Uterus (tissue), 2 donors: ENCODE measurements around the gene CPED1.

Source experiments
- POLR2A ChIP-seq, 2 donors: fragments of 450-650 bp; IDR thresholded peaks; one replicate each; pipeline ENCODE4 v1.6.1; 2016; ENCODE audit warnings: antibody characterized with exemption in 2 of 2, mild to moderate bottlenecking in 1 of 2, moderate library complexity in 1 of 2
- TF ChIP-seq, protein P1 (sequence below), 4 experiments: fragments of 200-600 bp in 2 of 4; fragments of 450-650 bp in 2 of 4; sonication (generic) in 2 of 4; IDR thresholded peaks; one replicate each; pipeline ENCODE4 v1.5.1; 2016 to 2019; ENCODE audit warnings: antibody characterized with exemption in 4 of 4, mild to moderate bottlenecking in 2 of 4, moderate library complexity in 1 of 4

GRCh38 chr7:121272676-121273075 lies 284.2 kb downstream of the CPED1 start:
- TF ChIP-seq, protein P1, sequence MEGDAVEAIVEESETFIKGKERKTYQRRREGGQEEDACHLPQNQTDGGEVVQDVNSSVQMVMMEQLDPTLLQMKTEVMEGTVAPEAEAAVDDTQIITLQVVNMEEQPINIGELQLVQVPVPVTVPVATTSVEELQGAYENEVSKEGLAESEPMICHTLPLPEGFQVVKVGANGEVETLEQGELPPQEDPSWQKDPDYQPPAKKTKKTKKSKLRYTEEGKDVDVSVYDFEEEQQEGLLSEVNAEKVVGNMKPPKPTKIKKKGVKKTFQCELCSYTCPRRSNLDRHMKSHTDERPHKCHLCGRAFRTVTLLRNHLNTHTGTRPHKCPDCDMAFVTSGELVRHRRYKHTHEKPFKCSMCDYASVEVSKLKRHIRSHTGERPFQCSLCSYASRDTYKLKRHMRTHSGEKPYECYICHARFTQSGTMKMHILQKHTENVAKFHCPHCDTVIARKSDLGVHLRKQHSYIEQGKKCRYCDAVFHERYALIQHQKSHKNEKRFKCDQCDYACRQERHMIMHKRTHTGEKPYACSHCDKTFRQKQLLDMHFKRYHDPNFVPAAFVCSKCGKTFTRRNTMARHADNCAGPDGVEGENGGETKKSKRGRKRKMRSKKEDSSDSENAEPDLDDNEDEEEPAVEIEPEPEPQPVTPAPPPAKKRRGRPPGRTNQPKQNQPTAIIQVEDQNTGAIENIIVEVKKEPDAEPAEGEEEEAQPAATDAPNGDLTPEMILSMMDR (IDR thresholded peaks at IDR 0.05), result no peak
- no peak for TF ChIP-seq POLR2A (IDR thresholded peaks at IDR 0.05)
